HepG2 (cell line): ENCODE measurements around the gene KIF3C. TPM values are rescaled to one million over a fixed set of nuclear protein-coding genes. Genes with fewer than 3 reads are reported as not detected.

ENCODE experiments used
- CENPX ChIP-seq: sonication (generic); formaldehyde crosslinking; IDR thresholded peaks from 2 replicates; pipeline ENCODE4 v1.9.0; 2021; ENCODE audit warnings: mild to moderate bottlenecking, missing genetic modification reagents, moderate library complexity
- EP300 ChIP-seq, 3 experiments: sonication (generic) in 1 of 3; formaldehyde crosslinking in 1 of 3; IDR thresholded peaks; 2 replicates each; pipeline versions ENCODE4 v1.5.1 to v1.6.1; 2011 to 2020; ENCODE audit warnings: low read depth in 2 of 3, low read length in 2 of 3, borderline replicate concordance in 1 of 3, improper control_type of control experiment in 1 of 3, mild to moderate bottlenecking in 1 of 3, missing genetic modification reagents in 1 of 3, moderate library complexity in 1 of 3
- GATAD1 ChIP-seq: IDR thresholded peaks from 2 replicates; pipeline ENCODE4 v1.6.1; 2016; ENCODE audit warnings: missing genetic modification reagents, missing compliant biosample characterization
- GLI4 ChIP-seq: sonication (generic); formaldehyde crosslinking; IDR thresholded peaks from 2 replicates; pipeline ENCODE4 v1.5.1; 2020; ENCODE audit warnings: missing genetic modification reagents, mild to moderate bottlenecking, moderate library complexity, borderline replicate concordance
- HNF4G ChIP-seq, 2 experiments: sonication (generic) in 1 of 2; formaldehyde crosslinking in 1 of 2; IDR thresholded peaks; 2 replicates each; pipeline versions ENCODE4 v1.4.0 to v1.6.1; 2011 to 2020; ENCODE audit warnings: borderline replicate concordance in 2 of 2, low read depth in 2 of 2, mild to moderate bottlenecking in 2 of 2, low read length in 1 of 2, missing genetic modification reagents in 1 of 2, moderate library complexity in 1 of 2
- KLF9 ChIP-seq: IDR thresholded peaks from 2 replicates; pipeline ENCODE4 v1.6.1; 2016; ENCODE audit warnings: low read depth
- MAZ ChIP-seq, 2 experiments: sonication (generic) in 1 of 2; formaldehyde crosslinking in 1 of 2; IDR thresholded peaks; 2 replicates each; pipeline versions ENCODE4 v1.5.0 to v1.6.1; 2012 to 2020; ENCODE audit warnings: low read depth in 2 of 2, mild to moderate bottlenecking in 2 of 2, borderline replicate concordance in 1 of 2, improper control_type of control experiment in 1 of 2, low read length in 1 of 2, missing genetic modification reagents in 1 of 2, moderate library complexity in 1 of 2
- NCOR1 ChIP-seq: fragments of 200-600 bp; sonication (generic); IDR thresholded peaks from 2 replicates; pipeline ENCODE4 v1.7.0; 2017; ENCODE audit warnings: antibody characterized with exemption, low read length, borderline replicate concordance
- NFATC3 ChIP-seq: sonication (generic); formaldehyde crosslinking; IDR thresholded peaks from 2 replicates; pipeline ENCODE4 v1.5.1; 2020; ENCODE audit warnings: mild to moderate bottlenecking, missing genetic modification reagents
- NR2F2 ChIP-seq: IDR thresholded peaks from 2 replicates; pipeline ENCODE4 v1.6.1; 2012; ENCODE audit warnings: low read depth, inconsistent platforms, borderline replicate concordance
- ZNF292 ChIP-seq: sonication (generic); formaldehyde crosslinking; IDR thresholded peaks from 2 replicates; pipeline ENCODE4 v1.8.1; 2022; ENCODE audit warnings: mild to moderate bottlenecking, low read depth, missing genetic modification reagents, borderline replicate concordance
- ZNF644 ChIP-seq: IDR thresholded peaks from 2 replicates; pipeline ENCODE4 v1.6.1; 2016; ENCODE audit warnings: low read depth
- ZNF678 ChIP-seq: sonication (generic); formaldehyde crosslinking; IDR thresholded peaks from 2 replicates; pipeline ENCODE4 v1.4.0; 2020; ENCODE audit warnings: mild to moderate bottlenecking, missing genetic modification reagents
- ZNF747 ChIP-seq: sonication (generic); formaldehyde crosslinking; IDR thresholded peaks from 2 replicates; pipeline ENCODE4 v1.8.1; 2023; ENCODE audit warnings: missing genetic modification reagents, mild to moderate bottlenecking, borderline replicate concordance
- ZNF777 ChIP-seq: sonication (generic); formaldehyde crosslinking; IDR thresholded peaks from 2 replicates; pipeline ENCODE4 v1.4.0; 2020; ENCODE audit warnings: missing genetic modification reagents
- ZNF784 ChIP-seq: sonication (generic); formaldehyde crosslinking; IDR thresholded peaks from 2 replicates; pipeline ENCODE4 v1.5.1; 2020; ENCODE audit warnings: missing genetic modification reagents, mild to moderate bottlenecking, borderline replicate concordance
- ZNF883 ChIP-seq: sonication (generic); formaldehyde crosslinking; IDR thresholded peaks from 2 replicates; pipeline ENCODE4 v1.5.1; 2020; ENCODE audit warnings: mild to moderate bottlenecking, missing genetic modification reagents; ENCODE audit errors: not compliant biosample characterization
- polyA plus RNA-seq, 8 experiments: library from polyadenylated mRNA; depleted of rRNA in 3 of 8; stranded (reverse) in 7 of 8; unstranded in 1 of 8; fragments of >200 nt; fragmentation: Illumina TruSeq in 4 of 8; extraction: Trizol in 4 of 8; gene quantifications; 2 replicates each; pipeline versions ENCODE4 v1.2.1 to v1.2.3, GENCODE V29; 2011 to 2016; ENCODE audit warnings: low read depth in 4 of 8, missing spikeins in 1 of 8, mixed read lengths in 1 of 8; ENCODE audit not compliant: insufficient read depth in 1 of 8
- total RNA-seq, 5 experiments: library from RNA; depleted of rRNA; stranded (reverse); fragments of >200 nt; fragmentation: Illumina TruSeq; extraction: Trizol; gene quantifications; 2 replicates each; pipeline ENCODE4 v1.2.3, GENCODE V29; 2016; ENCODE audit warnings: low read depth in 1 of 5
- TF ChIP-seq, protein P1 (sequence below): sonication (generic); formaldehyde crosslinking; IDR thresholded peaks from 2 replicates; pipeline ENCODE4 v1.8.0; 2022; ENCODE audit warnings: mild to moderate bottlenecking, missing genetic modification reagents
- TF ChIP-seq, protein P2 (sequence below): sonication (generic); formaldehyde crosslinking; IDR thresholded peaks from 2 replicates; pipeline ENCODE4 v1.5.1; 2020; ENCODE audit warnings: missing genetic modification reagents, mild to moderate bottlenecking, borderline replicate concordance
- TF ChIP-seq, protein P3 (sequence below): IDR thresholded peaks from 2 replicates; pipeline ENCODE4 v1.6.1; 2016; ENCODE audit warnings: low read depth, borderline replicate concordance
- TF ChIP-seq, protein P4 (sequence below): sonication (generic); formaldehyde crosslinking; IDR thresholded peaks from 2 replicates; pipeline ENCODE4 v1.4.0; 2020; ENCODE audit warnings: missing genetic modification reagents

Gene KIF3C
- total and polyA plus RNA-seq, 2 of the 13 experiments (the other 11 are each of a cell fraction or from before 2014, with no cell fraction given), result 3.6 to 4.9 TPM

DNA sequence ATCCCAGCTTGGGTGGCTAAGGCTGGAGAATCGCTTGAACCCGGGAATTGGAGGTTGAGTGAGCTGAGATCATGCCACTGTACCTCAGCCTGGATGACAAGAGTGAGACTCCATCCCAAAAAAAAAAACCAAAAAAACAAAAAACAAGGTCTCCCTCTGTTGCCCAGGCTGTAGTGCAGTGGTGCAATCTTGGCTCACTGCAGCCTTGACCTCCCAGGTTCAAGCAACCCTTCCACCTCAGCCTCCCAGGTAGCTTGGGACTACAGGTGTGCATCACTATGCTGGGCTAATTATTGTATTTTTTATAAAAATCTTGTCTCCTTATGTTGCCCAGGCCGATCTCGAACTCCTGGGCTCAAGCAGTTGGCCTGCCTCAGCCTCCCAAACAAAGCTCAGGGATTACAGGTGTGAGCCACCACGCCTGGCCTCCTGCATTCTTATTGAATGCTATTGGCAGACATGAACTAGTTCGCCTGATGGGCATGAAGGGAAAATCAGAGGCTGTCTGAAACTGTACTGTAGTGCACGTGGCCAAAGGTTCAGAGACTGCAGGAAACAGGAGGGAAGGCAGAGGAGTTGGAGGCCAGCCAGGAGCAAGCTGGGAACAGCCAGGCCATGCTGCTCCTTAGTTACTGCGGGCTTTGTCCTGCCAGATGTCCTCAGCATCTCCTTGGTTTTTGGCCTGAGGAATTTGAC is 88.0 kb downstream of the KIF3C start (continued):
- TF ChIP-seq EP300 (IDR thresholded peaks at IDR 0.05; ENCODE audit: low read depth in 2 of 2, low read length in 2 of 2), result 0 out of 4 replicates have a peak, but pooled peaks of 1 of the 2 experiments have one; percentile 16
- no peak for TF ChIP-seq EP300 (CRISPR knock-in tag; IDR thresholded peaks at IDR 0.05; ENCODE audit: borderline replicate concordance)
- TF ChIP-seq HNF4G (IDR thresholded peaks at IDR 0.05; ENCODE audit: borderline replicate concordance, low read depth, low read length), result 0 out of 2 replicates have a peak, but pooled peaks have one; percentile 20
- no peak for TF ChIP-seq HNF4G (CRISPR knock-in tag; IDR thresholded peaks at IDR 0.05; ENCODE audit: borderline replicate concordance, low read depth)
- TF ChIP-seq ZNF292 (CRISPR knock-in tag), result peak; percentile 58; the same call in 1 of the 2 replicates
- TF ChIP-seq KLF9, result 0 out of 2 replicates have a peak, but pooled peaks have one; percentile 46
- TF ChIP-seq, protein P1, sequence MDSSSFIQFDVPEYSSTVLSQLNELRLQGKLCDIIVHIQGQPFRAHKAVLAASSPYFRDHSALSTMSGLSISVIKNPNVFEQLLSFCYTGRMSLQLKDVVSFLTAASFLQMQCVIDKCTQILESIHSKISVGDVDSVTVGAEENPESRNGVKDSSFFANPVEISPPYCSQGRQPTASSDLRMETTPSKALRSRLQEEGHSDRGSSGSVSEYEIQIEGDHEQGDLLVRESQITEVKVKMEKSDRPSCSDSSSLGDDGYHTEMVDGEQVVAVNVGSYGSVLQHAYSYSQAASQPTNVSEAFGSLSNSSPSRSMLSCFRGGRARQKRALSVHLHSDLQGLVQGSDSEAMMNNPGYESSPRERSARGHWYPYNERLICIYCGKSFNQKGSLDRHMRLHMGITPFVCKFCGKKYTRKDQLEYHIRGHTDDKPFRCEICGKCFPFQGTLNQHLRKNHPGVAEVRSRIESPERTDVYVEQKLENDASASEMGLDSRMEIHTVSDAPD (CRISPR knock-in tag), result peak; percentile 34; the same call in 1 of the 2 replicates
- TF ChIP-seq ZNF747 (CRISPR knock-in tag), result no peak
- peak; percentile 47; the same call in 1 of the 2 replicates for TF ChIP-seq GATAD1 (CRISPR knock-in tag)
- TF ChIP-seq, protein P2, sequence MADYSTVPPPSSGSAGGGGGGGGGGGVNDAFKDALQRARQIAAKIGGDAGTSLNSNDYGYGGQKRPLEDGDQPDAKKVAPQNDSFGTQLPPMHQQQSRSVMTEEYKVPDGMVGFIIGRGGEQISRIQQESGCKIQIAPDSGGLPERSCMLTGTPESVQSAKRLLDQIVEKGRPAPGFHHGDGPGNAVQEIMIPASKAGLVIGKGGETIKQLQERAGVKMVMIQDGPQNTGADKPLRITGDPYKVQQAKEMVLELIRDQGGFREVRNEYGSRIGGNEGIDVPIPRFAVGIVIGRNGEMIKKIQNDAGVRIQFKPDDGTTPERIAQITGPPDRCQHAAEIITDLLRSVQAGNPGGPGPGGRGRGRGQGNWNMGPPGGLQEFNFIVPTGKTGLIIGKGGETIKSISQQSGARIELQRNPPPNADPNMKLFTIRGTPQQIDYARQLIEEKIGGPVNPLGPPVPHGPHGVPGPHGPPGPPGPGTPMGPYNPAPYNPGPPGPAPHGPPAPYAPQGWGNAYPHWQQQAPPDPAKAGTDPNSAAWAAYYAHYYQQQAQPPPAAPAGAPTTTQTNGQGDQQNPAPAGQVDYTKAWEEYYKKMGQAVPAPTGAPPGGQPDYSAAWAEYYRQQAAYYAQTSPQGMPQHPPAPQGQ, result 0 out of 2 replicates have a peak, but pooled peaks have one; percentile 77
- no peak for TF ChIP-seq NCOR1
- TF ChIP-seq, protein P3, sequence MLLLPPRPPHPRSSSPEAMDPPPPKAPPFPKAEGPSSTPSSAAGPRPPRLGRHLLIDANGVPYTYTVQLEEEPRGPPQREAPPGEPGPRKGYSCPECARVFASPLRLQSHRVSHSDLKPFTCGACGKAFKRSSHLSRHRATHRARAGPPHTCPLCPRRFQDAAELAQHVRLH (CRISPR knock-in tag), result peak; percentile 52; the same call in 1 of the 2 replicates
- TF ChIP-seq ZNF678 (CRISPR knock-in tag), result no peak
- TF ChIP-seq, protein P4, sequence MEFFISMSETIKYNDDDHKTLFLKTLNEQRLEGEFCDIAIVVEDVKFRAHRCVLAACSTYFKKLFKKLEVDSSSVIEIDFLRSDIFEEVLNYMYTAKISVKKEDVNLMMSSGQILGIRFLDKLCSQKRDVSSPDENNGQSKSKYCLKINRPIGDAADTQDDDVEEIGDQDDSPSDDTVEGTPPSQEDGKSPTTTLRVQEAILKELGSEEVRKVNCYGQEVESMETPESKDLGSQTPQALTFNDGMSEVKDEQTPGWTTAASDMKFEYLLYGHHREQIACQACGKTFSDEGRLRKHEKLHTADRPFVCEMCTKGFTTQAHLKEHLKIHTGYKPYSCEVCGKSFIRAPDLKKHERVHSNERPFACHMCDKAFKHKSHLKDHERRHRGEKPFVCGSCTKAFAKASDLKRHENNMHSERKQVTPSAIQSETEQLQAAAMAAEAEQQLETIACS (CRISPR knock-in tag), result no peak
- no peak for TF ChIP-seq ZNF883
- TF ChIP-seq NR2F2, result no peak
- no peak for TF ChIP-seq ZNF777
- TF ChIP-seq ZNF784 (CRISPR knock-in tag), result 0 out of 2 replicates have a peak, but pooled peaks have one; percentile 49
- TF ChIP-seq ZNF644 (CRISPR knock-in tag), result peak; percentile 72; the same call in 1 of the 2 replicates
- TF ChIP-seq NFATC3 (CRISPR knock-in tag), result 0 out of 2 replicates have a peak, but pooled peaks have one; percentile 35
- 0 out of 2 replicates have a peak, but pooled peaks have one; percentile 36 for TF ChIP-seq GLI4
- TF ChIP-seq MAZ (IDR thresholded peaks at IDR 0.05; ENCODE audit: borderline replicate concordance, low read depth, low read length), result no peak
- TF ChIP-seq MAZ (CRISPR knock-in tag; IDR thresholded peaks at IDR 0.05; ENCODE audit: low read depth), result no peak
- no peak for TF ChIP-seq CENPX (CRISPR knock-in tag)
